ENCODE data around the gene HIVEP1. TPM values are rescaled to one million over a fixed set of nuclear protein-coding genes. Genes with fewer than 3 reads are reported as not detected.
A peak's percentile ranks its signal among the peaks of the same experiment; 100 is the strongest.

Gene HIVEP1
- total RNA-seq, 1 experiment from 2014 or later = 16.7 TPM

- CTCF ChIA-PET = no interaction called here
- TF ChIP-seq CTCF (IDR thresholded peaks at IDR 0.05) (no peak), SIN3A (IDR thresholded peaks at IDR 0.05; ENCODE audit: borderline replicate concordance, insufficient read depth, low read depth, low read length) (0 out of 2 replicates have a peak, but pooled peaks have one; percentile 59)
- Histone ChIP-seq H3K4me1 (ENCODE audit: control insufficient read depth, insufficient read depth, low read length) (peaks cover 36% of the 10 kb centered on the region), H3K9me3 (ENCODE audit: control insufficient read depth, insufficient read depth, low read depth, low read length) (peaks cover 3% of the 10 kb centered on the region; the same call in 1 of the 2 replicates), H3K36me3 (ENCODE audit: control insufficient read depth, insufficient read depth, low read length) (peaks cover 2% of the 10 kb centered on the region; the same call in 1 of the 2 replicates), H3K4me3 (ENCODE audit: low read depth in 2 of 2, low read length in 2 of 2) (peak overlapping the region; percentile 70 to 84), H3K27me3 (ENCODE audit: control insufficient read depth, insufficient read depth, low read length) (no peaks in the 10 kb centered on the region), H3K27ac (ENCODE audit: low read length) (no peak overlapping the region)
- peak; percentile 59 for DNase-seq (ENCODE audit: low read depth, low spot score)
- no TSS peak for BruUV-seq (replicated peaks)
- POLR2A ChIA-PET = interaction anchor here (0.7 kb wide), 1 partner anchor 949 kb away, joined by 7 read pairs; no protein-coding TSS in a partner anchor
- intact Hi-C loops (cut with micrococcal nuclease; ENCODE audit: unreplicated experiment) = loop anchor here (5.0 to 10.0 kb wide), 2 partner anchors 276 to 357 kb away; no protein-coding TSS in a partner anchor
- in situ Hi-C loops (cut with HindIII; ENCODE audit: low pct_unique_long_range_greater_than_20kb, low sequenced_read_pairs) = no loop called here
- peak; percentile 84 for ATAC-seq
Observed at GRCh38 chr6:12011276-12012037, 655 bp upstream of the HIVEP1 start.

GRCh38 chr6:12012558-12013306 is 620 bp downstream of the HIVEP1 start:
- in situ Hi-C loops (cut with HindIII; ENCODE audit: low pct_unique_long_range_greater_than_20kb, low sequenced_read_pairs) (no loop called here), intact Hi-C loops (cut with micrococcal nuclease; ENCODE audit: unreplicated experiment) (loop anchor here (5.0 to 10.0 kb wide), 2 partner anchors 275 to 358 kb away; no protein-coding TSS in a partner anchor)
- peaks cover 2% of the 10 kb centered on the region; the same call in 1 of the 2 replicates for H3K36me3 ChIP-seq (ENCODE audit: control insufficient read depth, insufficient read depth, low read length)
- TF ChIP-seq SIN3A (IDR thresholded peaks at IDR 0.05; ENCODE audit: borderline replicate concordance, insufficient read depth, low read depth, low read length) (peak; percentile 64; the same call in 1 of the 2 replicates), REST (IDR thresholded peaks at IDR 0.05; ENCODE audit: insufficient read depth in 1 of 2, low read depth in 2 of 2, low read length in 1 of 2) (no peak), POLR2AphosphoS5 (IDR thresholded peaks at IDR 0.05; ENCODE audit: low read depth, low read length) (peak; percentile 67), TCF7L2 (IDR thresholded peaks at IDR 0.05; ENCODE audit: low read depth, low read length) (peak; percentile 76), CTCF (IDR thresholded peaks at IDR 0.05) (no peak)
- H3K4me1 ChIP-seq (ENCODE audit: control insufficient read depth, insufficient read depth, low read length) = peaks cover 36% of the 10 kb centered on the region
- POLR2A ChIA-PET = interaction anchor here (0.7 kb wide), 1 partner anchor 8 kb away, joined by 3 read pairs; no protein-coding TSS in a partner anchor
- peak overlapping the region; percentile 93 for H3K27ac ChIP-seq (ENCODE audit: low read length)
- H3K9me3 ChIP-seq (ENCODE audit: control insufficient read depth, insufficient read depth, low read depth, low read length) = peaks cover 3% of the 10 kb centered on the region; the same call in 1 of the 2 replicates
- BruUV-seq (replicated peaks) = no TSS peak
- peak overlapping the region; percentile 84 to 90 for H3K4me3 ChIP-seq (ENCODE audit: low read depth in 2 of 2, low read length in 2 of 2)
- no peaks in the 10 kb centered on the region for H3K27me3 ChIP-seq (ENCODE audit: control insufficient read depth, insufficient read depth, low read length)
- ATAC-seq = peak; percentile 67
- DNase-seq (ENCODE audit: low read depth, low spot score) = no peak
- CTCF ChIA-PET = no interaction called here

Data from Panc1 (cell line).